A549 (cell line): ENCODE measurements around the gene ATP6V1G3.

Experiments
- CBX8 ChIP-seq: fragments of 200-600 bp; sonication (generic); IDR thresholded peaks from 2 replicates; pipeline ENCODE4 v1.6.1; 2016
- CHD2 ChIP-seq: fragments of 150-350 bp; IDR thresholded peaks from 2 replicates; pipeline ENCODE4 v1.6.1; 2014; ENCODE audit warnings: low read length; ENCODE audit not compliant: partially characterized antibody
- EHMT2 ChIP-seq: fragments of 200-600 bp; sonication (generic); IDR thresholded peaks from 2 replicates; pipeline ENCODE4 v1.6.1; 2016; ENCODE audit warnings: antibody characterized with exemption, low read depth, mild to moderate bottlenecking, moderate library complexity
- EP300 ChIP-seq, 2 experiments: fragments of >200 bp; sonication (Bioruptor Twin); formaldehyde crosslinking; IDR thresholded peaks; 2 replicates in 1 of 2; 3 replicates in 1 of 2; pipeline ENCODE4 v1.6.1; 2016 to 2017
- FOSL2 ChIP-seq, 2 experiments: fragments of 450-650 bp in 1 of 2; fragments of >200 bp in 1 of 2; sonication (Bioruptor Twin) in 1 of 2; formaldehyde crosslinking; IDR thresholded peaks; 2 replicates each; pipeline versions ENCODE4 v1.5.0 to v1.6.1; 2016 to 2020; ENCODE audit warnings: mild to moderate bottlenecking in 1 of 2, moderate library complexity in 1 of 2
- GATA3 ChIP-seq: IDR thresholded peaks from 2 replicates; pipeline ENCODE4 v1.6.1; 2012; ENCODE audit warnings: borderline replicate concordance
- MAFK ChIP-seq: fragments of 450-650 bp; IDR thresholded peaks from 2 replicates; pipeline ENCODE4 v1.6.1; 2014; ENCODE audit not compliant: partially characterized antibody
- POLR2A ChIP-seq: IDR thresholded peaks from 2 replicates; pipeline ENCODE4 v1.6.1; 2012; ENCODE audit warnings: mild to moderate bottlenecking, low read length
- ZSCAN20 ChIP-seq: fragments of 250-450 bp; sonication (Bioruptor Pico); IDR thresholded peaks from 2 replicates; pipeline ENCODE4 v1.8.0; 2022; ENCODE audit warnings: mild to moderate bottlenecking, moderate library complexity
- TF ChIP-seq, protein P1 (sequence below): fragments of >200 bp; sonication (Bioruptor Twin); formaldehyde crosslinking; IDR thresholded peaks from 3 replicates; pipeline ENCODE4 v1.5.1; 2016
- TF ChIP-seq, protein P2 (sequence below): fragments of >200 bp; sonication (Bioruptor Twin); formaldehyde crosslinking; IDR thresholded peaks from 3 replicates; pipeline ENCODE4 v1.6.1; 2016
- TF ChIP-seq, protein P3 (sequence below): fragments of 200-600 bp; sonication (generic); IDR thresholded peaks from 2 replicates; pipeline ENCODE4 v1.6.1; 2016; ENCODE audit warnings: antibody characterized with exemption, mild to moderate bottlenecking, moderate library complexity

DNA sequence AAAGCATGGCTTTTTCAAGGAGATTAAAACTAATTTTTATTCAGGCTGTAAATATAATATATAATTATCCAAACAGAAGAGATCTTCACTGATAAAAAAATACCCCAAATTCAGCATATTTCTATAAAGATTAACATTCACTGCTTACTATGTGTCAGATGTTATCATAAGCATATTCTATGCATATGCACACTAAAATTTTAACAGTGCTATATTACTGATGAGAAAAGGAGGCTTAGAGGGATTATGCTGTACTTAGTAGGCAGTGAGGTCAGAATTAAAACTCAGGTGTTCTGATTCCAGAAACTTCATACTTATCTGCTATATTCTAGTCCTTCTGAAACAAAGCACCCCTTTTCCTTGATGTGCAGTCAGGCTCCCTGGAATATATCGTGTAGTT lies 33.8 kb upstream of the ATP6V1G3 start:
- TF ChIP-seq, protein P1, sequence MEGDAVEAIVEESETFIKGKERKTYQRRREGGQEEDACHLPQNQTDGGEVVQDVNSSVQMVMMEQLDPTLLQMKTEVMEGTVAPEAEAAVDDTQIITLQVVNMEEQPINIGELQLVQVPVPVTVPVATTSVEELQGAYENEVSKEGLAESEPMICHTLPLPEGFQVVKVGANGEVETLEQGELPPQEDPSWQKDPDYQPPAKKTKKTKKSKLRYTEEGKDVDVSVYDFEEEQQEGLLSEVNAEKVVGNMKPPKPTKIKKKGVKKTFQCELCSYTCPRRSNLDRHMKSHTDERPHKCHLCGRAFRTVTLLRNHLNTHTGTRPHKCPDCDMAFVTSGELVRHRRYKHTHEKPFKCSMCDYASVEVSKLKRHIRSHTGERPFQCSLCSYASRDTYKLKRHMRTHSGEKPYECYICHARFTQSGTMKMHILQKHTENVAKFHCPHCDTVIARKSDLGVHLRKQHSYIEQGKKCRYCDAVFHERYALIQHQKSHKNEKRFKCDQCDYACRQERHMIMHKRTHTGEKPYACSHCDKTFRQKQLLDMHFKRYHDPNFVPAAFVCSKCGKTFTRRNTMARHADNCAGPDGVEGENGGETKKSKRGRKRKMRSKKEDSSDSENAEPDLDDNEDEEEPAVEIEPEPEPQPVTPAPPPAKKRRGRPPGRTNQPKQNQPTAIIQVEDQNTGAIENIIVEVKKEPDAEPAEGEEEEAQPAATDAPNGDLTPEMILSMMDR: no peak
- TF ChIP-seq, protein P2, sequence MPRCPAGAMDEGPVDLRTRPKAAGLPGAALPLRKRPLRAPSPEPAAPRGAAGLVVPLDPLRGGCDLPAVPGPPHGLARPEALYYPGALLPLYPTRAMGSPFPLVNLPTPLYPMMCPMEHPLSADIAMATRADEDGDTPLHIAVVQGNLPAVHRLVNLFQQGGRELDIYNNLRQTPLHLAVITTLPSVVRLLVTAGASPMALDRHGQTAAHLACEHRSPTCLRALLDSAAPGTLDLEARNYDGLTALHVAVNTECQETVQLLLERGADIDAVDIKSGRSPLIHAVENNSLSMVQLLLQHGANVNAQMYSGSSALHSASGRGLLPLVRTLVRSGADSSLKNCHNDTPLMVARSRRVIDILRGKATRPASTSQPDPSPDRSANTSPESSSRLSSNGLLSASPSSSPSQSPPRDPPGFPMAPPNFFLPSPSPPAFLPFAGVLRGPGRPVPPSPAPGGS: no peak
- no peak for TF ChIP-seq EP300 (IDR thresholded peaks at IDR 0.05)
- no peak for TF ChIP-seq FOSL2 (IDR thresholded peaks at IDR 0.05)
- TF ChIP-seq FOSL2 (CRISPR knock-in tag; IDR thresholded peaks at IDR 0.05): no peak
- no peak for TF ChIP-seq POLR2A
- no peak for TF ChIP-seq ZSCAN20
- no peak for TF ChIP-seq EHMT2
- TF ChIP-seq GATA3: no peak
- no peak for TF ChIP-seq MAFK
- no peak for TF ChIP-seq CHD2
- TF ChIP-seq CBX8: no peak
- TF ChIP-seq, protein P3, sequence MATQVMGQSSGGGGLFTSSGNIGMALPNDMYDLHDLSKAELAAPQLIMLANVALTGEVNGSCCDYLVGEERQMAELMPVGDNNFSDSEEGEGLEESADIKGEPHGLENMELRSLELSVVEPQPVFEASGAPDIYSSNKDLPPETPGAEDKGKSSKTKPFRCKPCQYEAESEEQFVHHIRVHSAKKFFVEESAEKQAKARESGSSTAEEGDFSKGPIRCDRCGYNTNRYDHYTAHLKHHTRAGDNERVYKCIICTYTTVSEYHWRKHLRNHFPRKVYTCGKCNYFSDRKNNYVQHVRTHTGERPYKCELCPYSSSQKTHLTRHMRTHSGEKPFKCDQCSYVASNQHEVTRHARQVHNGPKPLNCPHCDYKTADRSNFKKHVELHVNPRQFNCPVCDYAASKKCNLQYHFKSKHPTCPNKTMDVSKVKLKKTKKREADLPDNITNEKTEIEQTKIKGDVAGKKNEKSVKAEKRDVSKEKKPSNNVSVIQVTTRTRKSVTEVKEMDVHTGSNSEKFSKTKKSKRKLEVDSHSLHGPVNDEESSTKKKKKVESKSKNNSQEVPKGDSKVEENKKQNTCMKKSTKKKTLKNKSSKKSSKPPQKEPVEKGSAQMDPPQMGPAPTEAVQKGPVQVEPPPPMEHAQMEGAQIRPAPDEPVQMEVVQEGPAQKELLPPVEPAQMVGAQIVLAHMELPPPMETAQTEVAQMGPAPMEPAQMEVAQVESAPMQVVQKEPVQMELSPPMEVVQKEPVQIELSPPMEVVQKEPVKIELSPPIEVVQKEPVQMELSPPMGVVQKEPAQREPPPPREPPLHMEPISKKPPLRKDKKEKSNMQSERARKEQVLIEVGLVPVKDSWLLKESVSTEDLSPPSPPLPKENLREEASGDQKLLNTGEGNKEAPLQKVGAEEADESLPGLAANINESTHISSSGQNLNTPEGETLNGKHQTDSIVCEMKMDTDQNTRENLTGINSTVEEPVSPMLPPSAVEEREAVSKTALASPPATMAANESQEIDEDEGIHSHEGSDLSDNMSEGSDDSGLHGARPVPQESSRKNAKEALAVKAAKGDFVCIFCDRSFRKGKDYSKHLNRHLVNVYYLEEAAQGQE: no peak
